Left kidney (tissue), 8 donors: ENCODE measurements around the gene TMEM51. TPM values are rescaled to one million over a fixed set of nuclear protein-coding genes. Genes with fewer than 3 reads are reported as not detected.

ENCODE experiments used
- DNase-seq: peaks from one replicate; pipeline ENCODE4 v3.0.0-alpha.2; 2013
- long read RNA-seq, 8 donors: transcript quantifications; one replicate each; lab custom pipeline, GENCODE V29; 2026
- polyA plus RNA-seq: library from polyadenylated mRNA; unstranded; fragments of 120-200 nt; gene quantifications from one replicate; pipeline ENCODE4 v1.2.1, GENCODE V29; 2013; ENCODE audit not compliant: insufficient read length

TMEM51 gene
- 14.6 TPM for polyA plus RNA-seq
- long read RNA-seq, donor 1, transcript TMEM51-203 (3 exons, 1,842 nt) = major isoform, 8 of 17 reads
- long read RNA-seq, donor 1, partial matches to known transcripts = 5 of 17 reads
- long read RNA-seq, donor 1, other reads (novel, unspliced or antisense) = 0 of 17 reads
- long read RNA-seq, donor 2, partial matches to known transcripts = 0 of 6 reads
- long read RNA-seq, donor 2, other reads (novel, unspliced or antisense) = 0 of 6 reads
- long read RNA-seq, donor 3, transcript TMEM51-203 (3 exons, 1,842 nt) = major isoform, 5 of 8 reads
- long read RNA-seq, donor 3, partial matches to known transcripts = 0 of 8 reads
- long read RNA-seq, donor 3, other reads (novel, unspliced or antisense) = 0 of 8 reads
- long read RNA-seq, donor 4 = 0 reads
- long read RNA-seq, donor 5, transcript TMEM51-203 (3 exons, 1,842 nt) = major isoform, 8 of 16 reads
- long read RNA-seq, donor 5, partial matches to known transcripts = 5 of 16 reads
- long read RNA-seq, donor 5, other reads (novel, unspliced or antisense) = 0 of 16 reads
- long read RNA-seq, donor 6, transcript TMEM51-203 (3 exons, 1,842 nt) = major isoform, 5 of 8 reads
- long read RNA-seq, donor 6, partial matches to known transcripts = 0 of 8 reads
- long read RNA-seq, donor 6, other reads (novel, unspliced or antisense) = 0 of 8 reads
- long read RNA-seq, donor 7, transcript TMEM51-203 (3 exons, 1,842 nt) = major isoform, 13 of 24 reads
- long read RNA-seq, donor 7, partial matches to known transcripts = 6 of 24 reads
- long read RNA-seq, donor 7, other reads (novel, unspliced or antisense) = 0 of 24 reads
- long read RNA-seq, donor 8, partial matches to known transcripts = 5 of 10 reads
- long read RNA-seq, donor 8, other reads (novel, unspliced or antisense) = 0 of 10 reads

GRCh38 chr1:15153184-15153841, at the start of gene TMEM51:
Gene TMEM51 (plus strand): TSS chr1:15153747. CDS start chr1:15215088, 61,341 bp downstream.
- peak; percentile 86 for DNase-seq

DNA sequence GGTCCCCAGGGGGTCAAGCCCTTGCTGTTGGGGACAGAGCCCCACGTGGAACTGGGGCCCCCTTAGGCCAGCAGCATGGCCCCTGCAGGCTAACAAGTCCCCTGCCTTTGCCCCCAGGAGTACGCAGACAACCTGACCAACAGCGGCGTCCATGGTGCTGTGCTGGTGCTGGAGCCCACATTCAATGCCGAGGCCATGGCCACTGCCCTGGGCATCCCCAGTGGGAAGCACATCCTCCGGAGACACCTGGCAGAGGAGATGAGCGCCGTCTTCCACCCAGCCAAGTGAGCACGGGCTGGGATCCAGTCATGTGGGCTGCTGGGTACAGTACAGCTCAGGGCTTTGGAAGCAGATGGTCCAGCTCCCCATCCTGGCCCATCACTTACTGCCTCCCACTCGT, 49.6 kb upstream of the TMEM51 start:
- no peak for DNase-seq

- no peak for DNase-seq
Observed at GRCh38 chr1:15104768-15105167, 48.8 kb upstream of the TMEM51 start.

- DNase-seq = no peak
Observed at GRCh38 chr1:15106608-15107007, 46.9 kb upstream of the TMEM51 start.

GRCh38 chr1:15107058-15107687, 46.4 kb upstream of the TMEM51 start:
- no peak for DNase-seq

GRCh38 chr1:15107911-15108310, 45.6 kb upstream of the TMEM51 start:
- DNase-seq = no peak

GRCh38 chr1:15110128-15110866, 43.2 kb upstream of the TMEM51 start:
- DNase-seq = no peak

- no peak for DNase-seq
Observed at GRCh38 chr1:15110867-15111230, 42.7 kb upstream of the TMEM51 start.

DNA sequence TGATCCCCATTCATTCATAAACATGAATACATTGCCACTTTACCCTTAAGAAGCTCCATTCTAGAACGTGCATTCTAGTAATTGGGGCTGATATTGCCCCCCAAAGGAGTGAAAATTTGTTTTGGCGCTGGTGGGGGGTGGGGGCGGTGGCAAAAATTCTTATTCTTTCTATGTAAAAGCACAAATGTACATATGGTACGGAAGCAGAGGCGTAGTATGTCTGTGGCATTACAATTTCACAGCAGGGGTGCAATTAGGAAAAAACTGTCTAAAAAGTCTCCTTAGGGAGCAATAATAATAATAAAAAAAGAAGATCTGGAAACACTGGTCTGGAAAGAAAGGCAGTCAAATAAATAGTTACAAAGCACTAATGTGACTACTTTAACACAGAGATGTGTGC, 40.4 kb upstream of the TMEM51 start:
- no peak for DNase-seq

DNA sequence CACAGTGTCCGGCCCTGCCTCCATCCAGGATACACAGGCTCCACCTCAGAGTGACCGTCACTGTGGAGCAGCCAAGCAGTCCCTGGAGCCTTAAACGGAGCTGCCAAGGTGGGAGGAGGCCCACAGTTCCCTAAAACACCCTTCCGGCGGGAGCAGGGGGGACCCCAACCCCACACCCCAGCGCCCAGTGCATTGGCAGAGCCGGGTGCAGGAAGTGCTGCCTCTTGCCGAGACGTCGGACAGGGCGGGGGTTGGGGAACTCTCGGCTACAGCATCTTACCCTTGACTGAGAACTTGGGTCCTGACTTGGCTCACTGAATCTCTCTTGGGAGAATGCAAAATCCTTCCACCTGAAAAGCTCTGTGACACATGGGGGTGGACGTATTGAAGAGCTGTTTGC, 38.7 kb upstream of the TMEM51 start:
- no peak for DNase-seq

- no peak for DNase-seq
Observed at GRCh38 chr1:15115542-15116330, 37.8 kb upstream of the TMEM51 start.

GRCh38 chr1:15116966-15117365, 36.6 kb upstream of the TMEM51 start:
- no peak for DNase-seq

DNA sequence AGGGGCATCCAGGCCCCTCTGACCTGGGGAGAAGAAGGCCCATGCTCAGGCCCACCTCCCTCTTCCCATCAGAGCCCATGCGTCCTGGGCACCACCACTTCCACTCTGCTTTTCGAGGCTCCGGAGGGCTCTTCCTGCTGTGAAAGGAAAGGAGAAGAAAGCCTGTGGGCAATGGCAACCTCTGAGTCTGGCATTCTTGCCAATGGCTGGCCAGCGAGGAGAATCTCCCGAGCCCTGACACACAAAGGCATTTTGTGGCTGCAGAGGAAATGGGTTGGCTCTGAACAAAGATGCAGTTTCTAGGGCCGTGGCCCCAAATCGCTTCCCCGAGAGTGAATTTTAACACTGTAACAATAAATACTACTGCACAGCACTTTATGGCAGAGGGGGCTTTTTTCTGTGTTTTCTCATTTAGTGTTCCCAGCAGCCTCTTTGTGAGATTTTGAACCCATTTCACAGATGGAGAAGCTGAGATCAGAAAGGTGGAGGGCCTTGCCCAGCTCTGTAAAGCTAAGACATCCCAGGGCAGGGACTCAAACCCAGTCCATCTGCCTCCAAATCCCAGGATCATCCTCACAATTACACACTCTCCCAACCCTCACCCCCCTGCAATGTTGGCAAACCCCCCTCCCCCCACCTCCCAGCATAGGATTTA, 35.7 kb upstream of the TMEM51 start:
- no peak for DNase-seq

GRCh38 chr1:15118579-15118978, 35.0 kb upstream of the TMEM51 start:
- no peak for DNase-seq

DNA sequence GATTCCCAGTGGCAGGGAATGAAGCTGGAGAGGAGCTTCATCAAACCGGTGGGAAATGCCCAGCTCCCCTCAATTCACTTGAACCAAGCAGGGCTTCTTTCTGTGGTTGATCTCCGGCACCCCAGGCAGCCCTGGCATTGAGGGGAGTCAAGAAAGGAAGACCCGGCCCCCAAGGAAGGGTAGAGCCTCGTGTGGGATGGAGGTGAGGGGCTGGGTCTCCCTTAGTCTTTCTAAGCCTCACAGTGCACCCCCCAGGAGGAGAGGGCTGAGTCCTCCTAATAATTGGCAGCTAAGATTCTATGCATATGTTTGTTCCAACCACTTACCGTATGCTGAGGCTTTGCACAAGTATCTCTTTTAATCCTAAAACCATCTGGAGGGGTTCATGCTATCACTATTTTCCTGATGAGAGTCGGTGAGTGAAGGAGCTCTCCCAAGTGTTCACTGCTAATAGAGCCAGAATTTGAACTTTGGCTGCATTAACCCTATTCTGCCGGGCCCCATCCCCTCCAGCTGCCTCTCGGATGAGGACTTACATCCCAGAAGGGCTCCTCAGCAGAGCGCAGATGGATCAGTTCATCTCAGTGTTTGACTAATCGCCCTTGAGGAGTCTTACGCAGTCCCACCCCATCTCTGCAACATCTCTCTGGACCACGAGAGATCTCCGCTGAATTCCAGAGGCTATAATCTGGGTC, 33.1 kb upstream of the TMEM51 start:
- no peak for DNase-seq

GRCh38 chr1:15122331-15122730, 31.2 kb upstream of the TMEM51 start:
- no peak for DNase-seq

GRCh38 chr1:15123270-15123669, 30.3 kb upstream of the TMEM51 start:
- DNase-seq = no peak

DNA sequence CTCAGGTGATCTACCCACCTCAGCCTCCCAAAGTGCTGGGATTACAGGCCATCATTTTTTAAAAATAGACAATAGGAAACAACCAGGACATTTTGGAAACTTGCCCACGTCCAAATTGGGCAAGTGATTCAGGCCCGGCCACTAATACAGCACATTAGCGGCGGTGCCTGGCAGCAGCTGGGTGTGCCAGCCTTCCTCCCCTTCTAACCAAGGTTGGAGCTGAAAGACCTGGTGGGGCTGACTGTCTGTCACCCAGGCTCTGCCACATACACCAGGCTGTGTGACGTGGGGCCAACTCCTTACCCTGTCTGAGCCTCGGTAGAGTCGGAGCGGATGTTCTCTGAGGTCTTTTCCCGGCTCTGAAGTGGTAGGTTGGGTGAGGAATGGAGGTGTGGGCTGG, 29.6 kb upstream of the TMEM51 start:
- DNase-seq = no peak

- no peak for DNase-seq
Observed at GRCh38 chr1:15124362-15125100, 29.0 kb upstream of the TMEM51 start.
